Activated B cell treated with CpG ODN at 0.5 μM for 24 hours (primary cell): ENCODE results near the gene PER3. TPM values are rescaled to one million over a fixed set of nuclear protein-coding genes. Genes with fewer than 3 reads are reported as not detected.

Experiments used
- ATAC-seq: fragments of 200-7000 bp; cut with Tn5 transposase; one replicate; pipeline ENCODE4 v1.10.0; 2021; ENCODE audit warnings: low read depth, mild to moderate bottlenecking, moderate library complexity
- CTCF ChIA-PET: fragments of 350-600 bp; sonication (Branson Sonifier 250); formaldehyde crosslinking; loops from one replicate; lab custom pipeline; 2021; ENCODE audit warnings: antibody characterized with exemption; lab: Charles Lee
- POLR2A ChIA-PET: fragments of 350-600 bp; sonication (Branson Sonifier 250); formaldehyde crosslinking; loops from one replicate; lab custom pipeline; 2021; ENCODE audit warnings: antibody characterized with exemption; lab: Charles Lee
- DNase-seq: peaks from one replicate; pipeline ENCODE4 v3.0.0; 2022
- H3K27ac Mint-ChIP-seq: one replicate; pipeline ENCODE4 v1.8.0; 2020; ENCODE audit warnings: mixed read lengths
- H3K27me3 Mint-ChIP-seq: one replicate; pipeline ENCODE4 v1.8.0; 2021; ENCODE audit warnings: mixed read lengths
- H3K36me3 Mint-ChIP-seq: one replicate; pipeline ENCODE4 v1.8.0; 2021; ENCODE audit warnings: low read depth, mixed read lengths
- H3K4me1 Mint-ChIP-seq: one replicate; pipeline ENCODE4 v1.8.0; 2021; ENCODE audit warnings: mixed read lengths
- H3K4me3 Mint-ChIP-seq: one replicate; pipeline ENCODE4 v1.8.0; 2020; ENCODE audit warnings: mild to moderate bottlenecking, mixed read lengths
- H3K9me3 Mint-ChIP-seq: one replicate; pipeline ENCODE4 v1.8.0; 2020; ENCODE audit warnings: mixed read lengths
- CTCF ChIP-seq: fragments of 200-600 bp; IDR thresholded peaks from one replicate; pipeline ENCODE4 v1.8.0; 2022; ENCODE audit warnings: antibody characterized with exemption, mild to moderate bottlenecking
- intact Hi-C: fragments of 100-400 bp; cut with micrococcal nuclease; formaldehyde crosslinking; loops from one replicate; pipeline ENCODE4 v1.15.1; 2024
- total RNA-seq: library from RNA; stranded (reverse); gene quantifications from 2 replicates; pipeline ENCODE4 v1.2.3, GENCODE V29; 2022

The PER3 gene
- total RNA-seq, 1 donor from 2014 or later = 2.7 TPM

GRCh38 chr1:7768583-7768982, 15.5 kb upstream of the PER3 start:
- ChIA-PET CTCF (interaction anchor here (1.0 to 1.3 kb wide), 2 partner anchors 16 to 20 kb away, joined by 3 to 5 read pairs; no protein-coding TSS in a partner anchor), POLR2A (interaction anchor here (0.5 kb wide), 1 partner anchor 1188 kb away, joined by 13 read pairs; no protein-coding TSS in a partner anchor)
- H3K36me3 Mint-ChIP-seq = peaks cover 10% of the 10 kb centered on the region
- H3K4me1 Mint-ChIP-seq = peaks cover 28% of the 10 kb centered on the region
- intact Hi-C loops = no loop called here
- no peak overlapping the region for H3K27ac Mint-ChIP-seq
- peaks cover 2% of the 10 kb centered on the region for H3K27me3 Mint-ChIP-seq
- no peak for DNase-seq
- no peaks in the 10 kb centered on the region for H3K9me3 Mint-ChIP-seq
- no peak for ATAC-seq
- no peak for TF ChIP-seq CTCF
- H3K4me3 Mint-ChIP-seq = no peak overlapping the region

- POLR2A ChIA-PET = interaction anchor here (0.7 kb wide), 1 partner anchor 13 kb away, joined by 3 read pairs; no protein-coding TSS in a partner anchor
- peak overlapping the region; percentile 19 for H3K4me3 Mint-ChIP-seq
- DNase-seq (no peak), ATAC-seq (no peak)
- no peaks in the 10 kb centered on the region for H3K9me3 Mint-ChIP-seq
- no peak overlapping the region for H3K27ac Mint-ChIP-seq
- intact Hi-C loops = no loop called here
- CTCF ChIA-PET = no interaction called here
- peaks cover 32% of the 10 kb centered on the region for H3K4me1 Mint-ChIP-seq
- peaks cover 2% of the 10 kb centered on the region for H3K27me3 Mint-ChIP-seq
- H3K36me3 Mint-ChIP-seq = peaks cover 23% of the 10 kb centered on the region
- no peak for TF ChIP-seq CTCF
Measured at GRCh38 chr1:7769673-7770412, 14.2 kb upstream of the PER3 start.

- ChIA-PET CTCF (no interaction called here), POLR2A (interaction anchor here (1.7 kb wide), 2 partner anchors 13 to 191 kb away, joined by 4 to 13 read pairs; partner anchors contain the start of genes PARK7 and PER3)
- Mint-ChIP-seq H3K27ac (peak overlapping the region; percentile 77), H3K4me3 (peak overlapping the region; percentile 87), H3K9me3 (no peaks in the 10 kb centered on the region), H3K4me1 (peaks cover 32% of the 10 kb centered on the region), H3K27me3 (no peaks in the 10 kb centered on the region), H3K36me3 (peaks cover 25% of the 10 kb centered on the region)
- intact Hi-C loops = no loop called here
- DNase-seq (no peak), ATAC-seq (peak; percentile 8)
- TF ChIP-seq CTCF = no peak
Measured at GRCh38 chr1:7770669-7770996, 13.5 kb upstream of the PER3 start.

- ChIA-PET POLR2A (interaction anchor here (0.6 to 1.7 kb wide), 4 partner anchors 9 to 191 kb away, joined by 4 to 13 read pairs (median 4); partner anchors contain the start of genes PARK7 and PER3), CTCF (interaction anchor here (1.0 kb wide), 1 partner anchor 19 kb away, joined by 3 read pairs; no protein-coding TSS in a partner anchor)
- peak; percentile 96 for ATAC-seq
- Mint-ChIP-seq H3K4me3 (peak within 1 kb of the TSS; percentile 87), H3K4me1 (peaks cover 32% of the 10 kb centered on the region), H3K36me3 (peaks cover 28% of the 10 kb centered on the region), H3K27ac (peak within 1 kb of the TSS; percentile 77), H3K9me3 (no peaks in the 10 kb centered on the region), H3K27me3 (no peaks in the 10 kb centered on the region)
- intact Hi-C loops = loop anchor here (1.0 kb wide), 2 partner anchors 12 to 67 kb away; no protein-coding TSS in a partner anchor
- no peak for TF ChIP-seq CTCF
- peak; percentile 86 for DNase-seq
Measured at GRCh38 chr1:7770997-7771822, 12.9 kb upstream of the PER3 start, which contains the start of gene VAMP3. VAMP3 (plus strand) TSS chr1:7771296; CDS start chr1:7771384, 88 bp downstream.
